Stimulated activated CD8-positive, alpha-beta memory T cell treated with anti-CD3 and anti-CD28 coated beads, Interleukin-4, amount 100 ng/mL, for 48 hours (primary cell): ENCODE data around the gene PDPK1.

ENCODE experiments used
- DNase-seq: peaks from one replicate; pipeline ENCODE4 v3.0.0-alpha.2; 2020

PDPK1 gene

DNA sequence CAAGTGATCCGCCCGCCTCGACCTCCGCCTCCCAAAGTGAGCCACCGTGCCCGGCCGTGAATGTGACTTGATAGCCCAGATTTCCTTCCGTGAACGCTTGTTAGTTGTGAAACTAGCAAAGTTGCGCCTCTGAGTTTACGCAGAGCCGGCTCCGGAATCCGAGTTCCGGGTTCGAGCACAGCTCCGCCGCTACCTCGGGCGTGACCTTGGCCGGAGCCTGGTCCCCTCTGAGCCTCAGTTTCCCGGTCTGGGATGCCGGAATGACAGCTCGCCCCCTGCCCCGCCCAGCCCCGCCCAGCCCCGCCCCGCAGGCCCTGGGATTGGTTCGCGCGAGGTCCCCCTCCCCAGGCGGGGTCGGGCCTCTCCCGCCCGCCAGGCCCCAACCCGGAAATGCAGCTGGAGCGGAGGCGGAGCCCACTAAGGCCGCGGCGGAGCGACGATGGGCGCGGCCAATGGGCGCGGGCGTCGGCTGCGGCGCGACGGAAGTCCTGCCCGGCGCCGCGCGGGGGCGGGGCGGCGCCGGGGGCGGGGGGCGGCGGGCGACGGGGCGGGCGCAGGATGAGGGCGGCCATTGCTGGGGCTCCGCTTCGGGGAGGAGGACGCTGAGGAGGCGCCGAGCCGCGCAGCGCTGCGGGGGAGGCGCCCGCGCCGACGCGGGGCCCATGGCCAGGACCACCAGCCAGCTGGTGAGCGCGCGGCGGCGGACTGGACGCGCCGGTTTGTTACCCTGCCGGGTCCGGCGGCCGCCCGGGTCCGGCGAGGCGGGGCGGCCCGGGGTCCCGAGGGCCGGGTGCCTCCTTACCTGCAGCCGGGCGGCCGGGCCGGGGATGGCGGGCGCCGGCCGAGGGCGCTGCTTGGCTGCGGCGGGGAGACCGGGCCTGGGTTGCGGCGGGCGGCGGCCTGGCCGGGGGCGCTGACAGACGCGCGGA lies at the start of gene PDPK1:
Gene PDPK1, plus strand, starts transcription at position 571 of the 929 bp plus-strand sequence. Its CDS starts 92 bp downstream, at position 663.
- peak; percentile 92 for DNase-seq

GRCh38 chr16:2489581-2489980 lies 48.2 kb upstream of the PDPK1 start:
- no peak for DNase-seq

- DNase-seq: no peak
These were observed 47.4 kb upstream of the PDPK1 start for GRCh38 chr16:2490190-2491105.

- DNase-seq: no peak
These were observed 45.5 kb upstream of the PDPK1 start for GRCh38 chr16:2492292-2492691.

GRCh38 chr16:2493605-2494004 lies 44.2 kb upstream of the PDPK1 start:
- DNase-seq: no peak

GRCh38 chr16:2494616-2495015 lies 43.2 kb upstream of the PDPK1 start:
- DNase-seq: no peak

- DNase-seq: no peak
These were observed 42.8 kb upstream of the PDPK1 start for GRCh38 chr16:2495041-2495440.

DNA sequence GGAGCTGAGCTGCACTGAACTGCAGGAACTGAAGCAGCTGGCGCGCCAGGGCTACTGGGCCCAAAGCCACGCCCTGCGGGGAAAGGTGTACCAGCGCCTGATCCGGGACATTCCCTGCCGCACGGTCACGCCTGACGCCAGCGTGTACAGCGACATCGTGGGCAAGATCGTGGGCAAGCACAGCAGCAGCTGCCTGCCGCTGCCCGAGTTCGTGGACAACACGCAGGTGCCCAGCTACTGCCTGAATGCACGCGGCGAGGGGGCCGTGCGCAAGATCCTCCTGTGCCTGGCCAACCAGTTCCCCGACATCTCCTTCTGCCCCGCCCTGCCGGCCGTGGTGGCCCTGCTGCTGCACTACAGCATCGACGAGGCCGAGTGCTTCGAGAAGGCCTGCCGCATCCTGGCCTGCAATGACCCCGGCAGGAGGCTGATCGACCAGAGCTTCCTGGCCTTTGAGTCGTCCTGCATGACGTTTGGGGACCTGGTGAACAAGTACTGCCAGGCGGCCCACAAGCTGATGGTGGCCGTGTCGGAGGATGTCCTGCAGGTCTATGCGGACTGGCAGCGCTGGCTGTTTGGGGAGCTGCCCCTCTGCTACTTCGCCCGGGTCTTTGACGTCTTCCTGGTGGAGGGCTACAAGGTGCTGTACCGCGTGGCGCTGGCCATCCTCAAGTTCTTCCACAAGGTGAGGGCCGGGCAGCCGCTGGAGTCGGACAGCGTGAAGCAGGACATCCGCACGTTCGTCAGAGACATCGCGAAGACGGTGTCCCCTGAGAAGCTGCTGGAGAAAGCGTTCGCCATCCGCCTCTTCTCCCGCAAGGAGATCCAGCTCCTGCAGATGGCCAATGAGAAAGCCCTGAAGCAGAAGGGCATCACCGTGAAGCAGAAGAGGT lies 41.4 kb upstream of the PDPK1 start:
- DNase-seq: no peak

DNA sequence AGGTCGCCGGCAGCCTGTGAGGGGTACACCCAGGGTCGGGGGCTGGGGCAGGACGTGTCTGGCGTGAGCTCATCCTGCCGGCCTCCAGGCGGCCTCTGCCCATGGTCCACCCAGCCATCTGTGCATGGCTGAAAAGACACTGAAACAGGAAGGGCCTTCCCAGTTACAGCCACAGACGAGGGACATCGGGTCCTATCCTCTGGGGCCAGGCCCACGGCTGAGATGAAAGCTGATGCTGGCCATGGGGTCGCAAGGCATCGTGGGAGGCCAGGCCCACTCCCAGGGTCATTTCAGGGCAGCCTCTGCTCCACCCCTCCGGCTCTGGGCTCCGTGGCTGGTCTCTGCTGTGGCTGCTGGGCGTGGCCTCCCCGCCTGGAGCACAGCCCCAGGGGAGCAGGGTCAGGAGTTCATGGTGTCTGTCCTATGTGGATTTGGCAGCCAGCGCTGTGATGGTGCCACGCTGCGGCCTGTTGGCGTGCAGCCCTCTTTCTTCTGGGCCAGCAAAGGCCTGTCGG lies 40.6 kb upstream of the PDPK1 start:
- no peak for DNase-seq

DNA sequence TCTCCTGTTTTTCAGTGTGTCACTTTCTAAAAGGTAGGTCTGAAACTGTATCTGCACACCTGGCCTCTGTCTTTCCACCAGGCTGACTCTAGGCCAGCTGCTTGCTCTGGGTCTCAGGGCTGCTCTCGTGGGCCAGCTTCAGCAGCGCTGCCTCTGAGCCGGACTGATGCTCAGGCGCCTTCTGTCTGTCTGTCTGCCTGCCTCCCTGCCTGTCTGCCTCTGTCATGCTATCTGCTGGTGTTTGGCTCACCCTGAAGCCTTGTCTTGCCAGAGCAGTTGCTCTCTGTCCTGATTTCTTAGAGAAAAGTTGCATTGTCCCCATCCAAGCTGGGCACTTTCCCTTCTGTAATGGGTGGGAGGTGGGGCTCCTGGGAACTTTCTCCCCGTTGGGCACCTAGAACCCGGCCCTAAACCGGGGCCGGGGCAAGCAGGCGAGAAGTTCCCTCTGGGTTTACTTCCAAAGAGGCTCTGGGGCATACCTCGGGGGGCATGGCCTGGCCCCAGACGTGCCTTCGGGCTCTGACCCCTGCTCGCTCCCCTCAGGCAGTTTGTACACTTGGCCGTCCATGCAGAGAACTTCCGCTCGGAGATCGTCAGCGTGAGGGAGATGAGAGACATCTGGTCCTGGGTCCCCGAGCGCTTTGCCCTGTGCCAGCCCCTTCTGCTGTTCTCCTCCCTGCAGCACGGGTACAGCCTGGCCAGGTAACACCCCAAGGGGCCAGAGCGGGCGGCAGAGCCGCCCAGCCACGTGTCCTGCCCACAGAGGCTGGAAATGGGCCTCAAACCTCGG lies 39.9 kb upstream of the PDPK1 start:
- DNase-seq: no peak

GRCh38 chr16:2498531-2499253 lies 39.1 kb upstream of the PDPK1 start:
- DNase-seq: no peak

GRCh38 chr16:2499454-2499853 lies 38.4 kb upstream of the PDPK1 start:
- DNase-seq: no peak

DNA sequence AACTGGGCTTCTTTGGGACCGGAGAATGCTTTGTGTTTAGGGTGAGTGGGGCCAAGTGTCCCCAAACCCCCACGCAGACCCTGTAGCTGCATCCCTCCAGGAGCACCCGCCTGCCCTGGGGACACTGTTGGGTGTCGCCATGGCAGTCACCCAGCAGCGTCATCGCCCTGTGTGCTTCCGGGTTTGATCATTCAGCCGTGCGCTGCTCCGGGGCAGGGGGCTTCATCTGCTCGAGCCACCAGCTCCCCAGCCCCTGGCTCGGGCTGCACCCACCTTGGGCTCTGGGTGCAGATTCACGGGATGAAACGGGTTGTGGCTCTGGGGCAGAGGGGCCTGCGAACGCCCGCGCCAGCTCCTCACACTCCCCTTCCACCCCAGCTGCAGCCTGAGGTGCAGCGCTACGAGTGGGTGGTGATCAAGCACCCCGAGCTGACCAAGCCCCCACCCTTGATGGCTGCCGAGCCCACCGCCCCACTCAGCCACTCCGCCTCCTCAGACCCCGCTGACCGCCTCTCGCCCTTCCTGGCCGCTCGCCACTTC lies 37.9 kb upstream of the PDPK1 start:
- no peak for DNase-seq

DNA sequence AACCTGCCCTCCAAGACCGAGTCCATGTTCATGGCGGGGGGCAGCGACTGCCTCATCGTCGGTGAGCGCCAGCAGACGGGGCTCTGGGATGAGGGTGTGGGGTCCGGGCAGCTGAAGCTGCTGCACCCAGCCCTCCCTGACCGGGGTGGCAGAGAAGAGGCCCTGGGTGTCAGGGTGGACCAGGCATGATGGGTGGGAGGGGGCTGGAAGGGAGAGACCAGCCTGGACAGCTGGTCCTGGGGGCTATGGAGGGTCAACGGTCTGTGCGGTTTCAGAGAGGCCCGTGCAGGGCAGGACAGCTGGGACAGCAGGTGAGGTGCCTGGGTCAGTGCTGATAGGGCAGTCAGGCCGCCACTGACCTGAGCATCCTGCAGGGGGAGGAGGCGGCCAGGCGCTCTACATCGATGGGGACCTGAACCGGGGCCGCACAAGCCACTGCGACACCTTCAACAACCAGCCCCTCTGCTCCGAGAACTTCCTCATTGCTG lies 37.3 kb upstream of the PDPK1 start:
- no peak for DNase-seq

DNA sequence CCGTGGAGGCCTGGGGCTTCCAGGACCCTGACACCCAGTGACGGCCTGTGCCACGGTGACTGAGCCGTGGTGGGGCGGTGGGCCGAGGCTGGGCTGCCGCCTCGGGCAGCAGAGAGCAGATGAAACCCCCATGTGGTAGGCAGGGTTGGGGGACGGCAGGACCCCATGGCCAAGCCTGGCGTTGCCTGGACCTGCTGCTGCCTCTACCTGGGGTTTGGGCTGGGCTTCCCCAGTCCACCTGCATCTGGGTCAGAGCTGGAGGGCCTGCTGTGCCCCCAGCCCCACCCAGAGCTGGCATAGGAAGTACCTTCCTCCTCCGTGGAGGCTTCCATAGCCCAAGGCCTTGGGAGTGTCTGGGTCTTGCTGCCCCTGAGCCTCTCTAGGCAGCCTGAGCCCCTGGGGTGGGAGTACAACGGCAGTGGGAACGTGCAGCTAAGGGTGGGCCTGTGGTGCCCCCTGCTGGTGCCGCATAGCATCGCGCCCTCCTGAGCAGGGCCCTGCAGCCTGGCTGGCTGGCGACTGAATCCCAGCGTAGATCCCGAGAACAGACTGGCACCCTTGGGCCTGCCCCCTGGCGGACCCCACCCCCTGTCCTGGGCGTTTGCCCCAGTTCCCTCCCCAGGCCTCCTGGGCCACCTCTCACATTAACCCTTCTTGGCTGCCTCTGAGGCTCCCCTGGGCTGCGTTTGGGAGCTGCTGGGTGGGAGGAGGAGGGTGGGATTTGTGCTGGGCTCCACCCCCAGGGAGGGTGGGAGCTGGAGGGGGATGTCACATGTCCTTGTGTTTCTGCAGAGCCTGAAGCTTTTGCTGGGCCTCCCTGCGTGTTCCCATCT lies 36.7 kb upstream of the PDPK1 start:
- peak; percentile 91 for DNase-seq

DNA sequence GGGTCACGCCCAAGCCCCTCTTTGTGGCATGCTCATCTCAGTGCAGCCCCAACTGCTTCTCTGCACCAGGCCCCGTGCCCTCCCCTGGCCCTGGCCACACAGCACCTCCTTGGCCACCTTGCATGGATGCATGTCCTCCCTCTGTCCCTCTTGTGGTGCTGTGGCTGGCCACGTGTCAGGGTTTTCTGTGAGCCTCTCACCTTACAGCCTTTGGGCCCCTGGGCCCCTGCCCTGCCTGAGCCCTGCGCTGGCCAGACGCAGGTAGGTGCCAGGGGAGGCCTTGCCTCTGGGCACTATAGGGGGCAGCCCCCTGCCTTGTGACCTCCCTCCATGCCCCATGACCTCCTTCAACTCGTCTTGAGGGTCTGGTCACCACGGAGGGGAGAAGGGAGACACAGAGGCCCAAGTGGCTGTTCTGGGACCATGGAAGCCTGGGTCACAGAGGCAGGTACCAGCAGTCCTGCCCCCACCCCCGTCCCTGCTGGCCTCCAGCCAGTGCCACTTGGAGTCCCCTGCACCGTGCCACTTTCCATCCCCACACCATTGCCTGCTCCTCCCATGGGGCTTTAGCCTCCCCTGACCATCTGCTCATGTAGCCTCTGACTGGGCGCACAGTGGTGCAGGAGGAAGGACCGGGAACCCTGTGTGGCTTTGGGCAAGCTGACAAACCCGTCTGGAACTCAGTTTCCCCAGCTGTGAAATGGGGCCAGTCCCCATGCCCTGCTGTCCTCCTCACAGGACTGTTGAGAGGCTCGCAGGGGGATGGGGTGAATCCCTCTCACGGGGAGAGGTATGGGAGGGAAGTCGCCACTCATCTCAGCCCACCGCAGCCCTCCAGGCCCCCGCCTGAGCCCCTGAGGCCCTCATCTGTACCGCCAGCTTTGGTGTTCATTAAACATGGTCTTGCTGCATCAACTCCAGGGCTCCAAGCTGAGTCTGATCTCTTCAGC lies 35.6 kb upstream of the PDPK1 start:
- no peak for DNase-seq

DNA sequence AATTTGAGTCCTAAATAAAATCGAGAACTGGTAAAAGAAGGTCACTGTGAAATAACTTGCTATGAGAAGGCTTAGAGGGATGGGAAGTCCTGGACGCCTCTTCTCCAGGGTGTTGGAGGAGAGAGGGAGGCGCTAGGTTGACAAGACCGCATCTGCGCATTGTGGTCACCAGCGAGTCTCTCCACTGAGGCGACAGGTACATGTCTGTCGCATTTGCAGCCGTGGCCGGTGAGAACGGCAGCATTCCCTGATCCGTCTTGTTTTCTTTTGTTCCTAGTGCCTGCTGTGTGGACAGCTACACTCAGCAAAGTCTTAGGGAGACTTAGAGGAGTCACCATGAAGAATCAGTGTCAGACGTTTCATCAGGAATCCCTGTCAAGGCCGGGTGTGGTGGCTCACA lies 32.1 kb upstream of the PDPK1 start:
- no peak for DNase-seq

DNA sequence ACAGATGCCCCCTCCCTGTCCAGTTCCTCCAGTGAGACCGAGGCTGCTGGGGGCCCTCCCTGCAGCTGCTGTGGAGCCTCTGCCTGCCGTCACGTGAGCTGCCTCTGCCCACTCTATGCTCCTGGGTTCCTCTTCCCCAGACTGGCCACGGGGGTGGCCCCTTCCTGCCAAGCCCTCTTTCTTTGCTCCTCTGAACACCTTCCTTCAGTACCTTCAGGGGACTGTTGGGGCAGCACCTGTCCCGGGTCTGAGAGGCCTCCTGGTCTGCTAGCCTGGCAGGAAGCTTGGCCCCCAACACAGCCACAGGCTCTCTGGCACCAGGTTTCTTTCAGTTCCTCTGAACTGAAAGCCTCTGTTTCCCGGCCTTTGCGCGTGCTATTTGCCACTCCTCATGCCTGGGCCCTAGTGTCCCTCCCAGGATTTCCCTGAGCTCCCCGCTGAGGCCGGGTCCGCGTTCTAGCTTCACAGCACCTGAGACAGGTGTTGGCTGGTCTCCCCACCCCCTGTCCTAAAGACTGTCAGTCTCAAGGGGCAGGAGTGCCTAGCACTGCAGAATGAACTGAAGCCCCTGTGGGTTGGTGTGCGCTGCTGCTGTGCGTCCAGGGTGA lies 30.7 kb upstream of the PDPK1 start:
- DNase-seq: no peak
